HS-27A (cell line): ENCODE measurements around the gene NPB.
A peak's percentile ranks its signal among the peaks of the same experiment; 100 is the strongest.

Experiments
- DNase-seq: peaks from one replicate; pipeline ENCODE4 v3.0.0-alpha.2; 2012; ENCODE audit warnings: low read depth, missing footprints

The NPB gene

DNA sequence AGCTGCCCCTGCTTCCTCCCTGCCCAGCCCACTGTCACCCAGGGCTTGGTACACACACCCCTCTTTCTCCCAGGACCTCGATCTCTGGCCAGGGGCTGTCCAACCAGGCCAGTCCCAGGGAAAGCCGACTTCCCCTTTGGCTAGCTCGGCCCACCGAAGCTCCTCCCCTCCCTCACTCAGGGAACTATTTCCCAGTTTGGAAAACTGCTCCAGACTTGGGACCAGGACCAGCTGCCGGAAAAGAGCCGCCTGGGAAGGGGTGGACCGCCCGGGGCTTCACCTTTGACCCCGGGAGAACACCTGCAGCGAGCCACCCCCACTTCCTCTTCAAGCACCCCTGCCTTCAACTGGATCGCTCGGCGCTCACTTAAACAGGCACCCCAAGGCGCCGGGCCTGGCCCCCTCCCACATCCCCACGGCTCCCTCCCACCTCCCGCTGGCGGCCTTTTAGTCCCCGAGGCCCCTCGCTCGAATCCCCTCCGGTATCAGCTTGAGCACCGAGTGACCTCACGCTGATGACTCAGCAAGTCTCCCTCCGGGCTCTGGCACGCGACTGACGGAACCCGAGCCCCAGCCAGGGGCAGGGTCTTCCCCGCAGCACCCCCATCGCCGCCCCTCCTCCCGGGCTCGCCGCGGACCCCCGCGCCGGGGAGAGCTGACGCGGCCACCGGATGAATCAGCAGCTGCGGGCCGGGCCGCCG, 24.6 kb downstream of the NPB start:
- peak; percentile 27 for DNase-seq

DNA sequence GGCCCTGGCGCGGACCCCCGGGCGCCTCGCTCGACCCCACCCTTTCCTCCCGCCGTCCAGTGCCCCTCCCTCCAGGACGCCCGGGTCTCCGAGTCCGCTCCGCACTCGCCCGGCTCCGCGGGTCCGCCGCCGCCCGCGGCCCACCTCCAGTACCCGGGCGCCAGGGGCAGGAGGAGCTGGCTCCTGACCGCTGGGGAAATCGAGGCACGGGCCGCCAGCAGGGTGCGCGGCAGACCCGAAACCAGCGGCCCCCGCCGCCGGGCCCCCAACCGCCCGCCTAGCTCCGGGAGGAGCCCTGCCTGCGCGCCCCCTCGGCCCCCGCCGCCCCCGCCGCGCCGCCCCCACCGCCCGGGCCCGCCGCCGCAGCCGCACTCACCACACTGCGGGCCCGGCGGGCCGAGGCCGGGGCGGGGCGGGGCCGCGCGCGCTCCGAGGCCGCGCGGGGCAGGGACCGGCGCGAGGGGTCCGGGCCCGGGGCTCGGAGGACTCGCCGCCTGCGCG, 25.2 kb downstream of the NPB start:
- no peak for DNase-seq

- DNase-seq: peak; percentile 41
Observed at GRCh38 chr17:81927653-81928543, 25.9 kb downstream of the NPB start, which contains the start of gene MAFG. Gene MAFG, minus strand, starts transcription at chr17:81927735. Its CDS starts 4,550 bp downstream, at chr17:81923185.

DNA sequence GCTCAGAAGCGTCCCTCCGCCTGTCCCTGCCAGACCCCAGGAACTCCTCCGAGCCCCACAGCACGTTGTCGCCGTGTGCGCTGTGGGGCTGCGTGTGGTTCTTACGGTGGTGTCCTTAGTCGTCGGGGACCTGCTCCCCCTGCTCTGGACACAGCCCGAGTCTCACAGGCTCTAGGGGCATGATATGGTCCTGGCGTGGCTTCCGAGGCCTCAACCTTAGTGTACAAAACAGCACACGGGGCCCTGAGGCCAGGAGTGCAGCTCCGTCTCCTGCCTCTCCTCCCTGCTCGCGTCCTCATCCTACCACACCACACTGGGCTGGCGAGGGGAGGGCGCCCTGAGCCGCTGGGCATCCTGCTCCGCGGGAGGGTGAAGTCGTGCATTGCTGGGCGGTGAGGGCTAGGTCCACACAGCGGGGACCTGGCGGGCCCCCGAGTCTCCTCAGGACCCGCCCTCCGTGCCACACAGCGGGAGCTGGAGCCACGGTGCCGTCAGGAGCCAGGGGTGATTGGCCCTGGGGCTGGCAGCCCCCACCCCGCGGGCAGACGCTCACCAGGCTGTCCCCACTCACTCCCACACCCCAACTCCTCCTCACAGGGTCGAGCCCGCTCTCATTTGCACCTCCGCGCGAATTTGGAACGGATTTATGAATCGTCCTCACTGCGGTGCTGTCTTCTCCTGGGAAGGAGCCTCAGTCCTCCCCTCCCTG, 26.7 kb downstream of the NPB start:
- no peak for DNase-seq

DNA sequence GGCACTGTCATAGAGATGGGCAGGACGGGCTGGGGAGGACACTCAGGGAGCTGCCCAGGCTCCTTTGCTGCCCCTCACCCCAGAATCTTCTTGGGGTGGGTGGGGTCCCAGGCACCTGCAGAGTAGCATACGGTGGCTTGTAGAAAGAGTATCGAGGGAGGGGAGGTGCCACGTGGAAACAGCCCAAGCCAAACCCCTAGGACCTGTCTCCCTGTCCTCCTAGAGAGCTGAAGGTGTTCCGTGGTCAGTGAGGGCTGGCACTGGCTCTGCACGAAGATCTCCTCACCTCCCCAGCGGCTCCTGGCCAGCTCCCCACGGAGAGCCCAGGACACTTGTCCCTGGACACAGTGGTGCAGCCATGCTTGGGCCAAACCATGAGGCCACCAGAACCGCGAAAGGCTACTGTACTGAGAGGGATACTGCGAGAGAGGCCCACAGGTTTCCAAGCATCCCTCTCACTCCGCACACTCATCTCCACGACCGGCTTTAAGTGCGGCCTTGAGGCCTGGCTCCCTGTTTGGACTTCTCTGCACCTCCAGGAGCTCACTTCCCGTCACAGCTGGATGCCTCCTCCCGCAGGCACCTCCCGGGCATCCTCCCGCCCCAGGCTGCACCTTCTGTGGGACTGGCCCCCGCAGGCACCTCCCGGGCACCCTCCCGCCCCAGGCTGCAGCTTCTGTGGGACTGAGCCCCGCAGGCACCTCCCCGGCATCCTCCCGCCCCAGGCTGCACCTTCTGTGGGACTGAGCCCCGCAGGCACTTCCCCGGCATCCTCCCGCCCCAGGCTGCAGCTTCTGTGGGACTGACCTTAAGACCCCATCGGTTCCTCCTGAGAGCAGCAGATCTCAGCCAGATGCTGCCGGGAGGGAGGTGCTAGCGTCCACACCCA, 27.5 kb downstream of the NPB start:
- DNase-seq: no peak

DNA sequence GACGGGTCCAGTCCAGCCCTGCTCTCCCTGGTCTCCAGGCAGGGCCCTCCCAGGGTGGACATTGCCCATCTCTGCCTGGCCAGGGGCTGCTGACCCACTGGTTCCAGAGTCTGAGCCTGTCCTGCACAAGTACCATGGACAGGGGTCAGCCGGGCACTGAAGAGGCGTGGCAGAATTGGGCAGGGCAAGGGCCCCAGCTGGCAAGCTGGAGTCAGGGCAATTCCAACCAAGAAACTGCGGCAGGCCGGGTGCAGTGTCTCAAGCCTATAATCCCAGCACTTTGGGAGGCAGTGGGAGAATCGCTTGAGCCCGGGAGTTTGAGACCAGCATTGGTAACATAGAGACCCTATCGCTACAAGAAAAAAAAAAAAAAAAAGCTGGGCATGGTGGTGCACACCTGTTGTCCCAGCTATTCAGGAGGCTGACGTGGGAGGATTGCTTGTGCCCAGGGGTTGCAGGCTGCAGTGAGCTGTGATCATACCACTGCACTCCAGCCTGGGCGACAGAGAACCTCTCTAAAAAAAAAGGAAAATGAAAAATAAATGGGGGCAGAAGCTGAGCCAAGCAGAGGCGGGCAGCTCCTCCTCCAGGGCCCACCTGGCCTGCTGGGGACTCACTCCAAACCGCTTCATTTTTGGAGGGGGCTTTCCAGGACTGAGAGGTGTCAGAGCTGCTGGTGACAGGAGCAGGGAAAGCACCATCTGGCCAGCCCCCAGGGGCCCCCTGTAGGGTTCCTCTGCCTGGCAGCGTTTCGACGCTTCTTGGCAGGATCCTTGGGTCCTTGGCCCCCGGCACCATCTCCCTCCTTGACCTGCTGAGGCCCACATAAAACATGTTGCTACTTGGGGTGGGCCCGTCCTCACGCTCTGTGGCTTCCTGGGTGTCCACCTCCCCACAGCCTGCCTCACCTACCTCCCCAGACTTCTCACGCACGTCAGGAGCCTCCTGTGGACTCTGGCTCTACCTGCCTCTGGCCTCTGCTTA, 28.4 kb downstream of the NPB start:
- DNase-seq: no peak

DNA sequence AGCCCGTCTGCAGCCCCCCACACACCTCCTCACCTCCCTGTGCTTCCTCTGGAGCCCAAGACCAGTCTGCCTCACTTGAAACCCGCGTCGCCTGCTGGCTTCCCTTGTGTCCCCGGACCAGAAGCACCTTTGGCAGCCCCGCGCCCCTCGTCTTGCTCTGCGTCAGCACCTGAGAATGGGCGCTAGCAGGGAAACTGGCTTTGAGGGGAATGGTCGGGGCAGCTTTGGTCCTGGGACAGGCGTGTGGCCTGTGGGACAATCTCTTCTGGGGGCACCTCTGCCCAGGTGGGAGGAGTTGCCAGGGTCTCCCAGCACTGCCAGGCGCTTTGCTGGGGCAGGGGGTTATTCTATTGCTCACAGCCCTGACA, 29.1 kb downstream of the NPB start:
- DNase-seq: no peak

DNA sequence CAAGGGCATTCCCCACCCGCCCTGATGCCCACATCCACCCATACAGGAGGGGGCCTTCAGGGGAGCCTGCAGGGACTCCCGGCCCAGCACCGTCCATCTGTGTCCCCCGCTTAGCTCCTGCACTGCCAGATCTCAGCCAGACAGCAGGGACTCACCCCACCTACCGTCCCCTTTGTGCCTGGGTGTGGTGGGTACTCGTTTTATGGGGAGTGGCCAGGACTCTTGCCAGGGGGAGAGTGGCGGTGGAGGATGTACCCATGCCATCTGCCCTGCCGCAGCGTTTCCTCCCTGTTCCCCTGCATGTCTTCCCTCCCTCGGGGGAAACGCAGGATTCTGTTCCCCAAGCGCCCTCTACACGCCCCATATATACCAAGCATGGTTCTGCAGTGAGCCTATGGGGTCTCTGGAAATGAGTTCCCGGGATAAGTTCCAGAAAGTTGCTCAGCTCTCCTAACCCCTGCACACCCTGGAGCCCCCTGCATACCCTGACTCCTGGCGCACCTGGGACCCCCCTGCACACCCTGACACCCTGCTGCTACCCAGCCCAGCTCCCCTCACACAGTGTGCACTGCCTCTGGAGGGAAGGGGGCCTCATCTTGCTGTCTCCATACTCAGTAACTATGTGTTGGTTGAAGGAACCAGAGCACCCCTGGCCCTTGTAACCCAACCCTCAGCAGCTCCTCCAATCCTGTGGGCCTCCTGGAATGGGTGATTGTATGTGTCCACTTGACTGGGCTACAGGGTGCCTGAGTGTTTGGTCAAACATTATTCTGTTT, 29.7 kb downstream of the NPB start:
- no peak for DNase-seq

DNA sequence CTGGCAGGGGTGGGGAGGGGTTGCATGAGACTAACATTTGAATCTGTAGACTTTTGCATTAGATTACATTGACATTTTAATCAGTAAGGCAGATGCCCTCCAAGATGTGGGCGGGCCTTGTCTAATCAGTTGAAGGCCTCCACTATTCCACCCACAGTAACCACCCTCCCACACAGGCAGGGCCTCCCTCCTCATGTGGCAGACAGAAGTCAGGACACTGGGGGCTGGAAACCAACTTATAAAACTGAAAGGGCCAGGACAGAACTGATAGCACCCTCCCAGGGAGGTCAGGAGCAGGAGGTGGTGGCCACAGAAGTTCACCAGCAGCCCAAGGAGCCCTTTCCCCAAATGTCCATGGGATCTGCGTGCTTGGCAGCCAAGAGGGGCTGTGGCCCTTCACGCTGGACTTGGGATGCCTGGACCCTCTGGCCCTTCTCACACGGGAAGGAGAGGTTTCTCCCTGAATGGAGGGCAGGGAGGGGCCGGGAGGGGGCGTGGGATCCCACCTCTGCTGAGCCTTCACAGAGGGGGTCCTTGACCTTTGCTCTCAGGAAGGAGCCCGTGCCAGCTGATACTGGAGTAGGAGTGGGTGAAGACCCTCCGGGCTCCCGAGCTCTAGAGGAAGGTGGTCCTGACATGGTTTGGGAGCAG, 30.4 kb downstream of the NPB start:
- no peak for DNase-seq

DNA sequence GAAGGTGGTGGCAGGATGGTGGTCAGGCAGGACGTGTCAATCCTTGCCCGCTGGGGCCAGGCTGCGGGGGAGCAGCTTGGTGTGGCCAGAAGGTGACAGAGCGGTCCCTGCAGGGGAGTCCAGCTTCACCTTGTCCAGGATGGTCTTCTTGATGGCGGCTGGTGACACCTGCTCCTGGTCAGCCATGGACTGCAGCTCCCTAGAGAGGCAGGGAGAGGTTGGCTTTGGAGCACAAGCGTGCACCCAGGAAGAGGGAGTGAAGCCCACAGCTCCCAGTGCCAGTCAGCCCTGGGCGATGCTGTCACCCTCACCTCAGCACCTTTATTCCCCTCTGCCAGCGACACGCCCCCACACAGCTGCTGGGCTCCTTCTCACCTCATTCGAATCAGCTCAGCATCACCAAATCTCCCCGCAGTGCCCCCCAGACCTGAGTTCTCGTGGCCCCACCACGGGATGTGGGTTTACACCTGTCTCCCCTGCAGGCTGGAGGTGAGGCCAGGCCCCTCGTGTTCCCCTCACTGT, 31.2 kb downstream of the NPB start:
- DNase-seq: no peak

DNA sequence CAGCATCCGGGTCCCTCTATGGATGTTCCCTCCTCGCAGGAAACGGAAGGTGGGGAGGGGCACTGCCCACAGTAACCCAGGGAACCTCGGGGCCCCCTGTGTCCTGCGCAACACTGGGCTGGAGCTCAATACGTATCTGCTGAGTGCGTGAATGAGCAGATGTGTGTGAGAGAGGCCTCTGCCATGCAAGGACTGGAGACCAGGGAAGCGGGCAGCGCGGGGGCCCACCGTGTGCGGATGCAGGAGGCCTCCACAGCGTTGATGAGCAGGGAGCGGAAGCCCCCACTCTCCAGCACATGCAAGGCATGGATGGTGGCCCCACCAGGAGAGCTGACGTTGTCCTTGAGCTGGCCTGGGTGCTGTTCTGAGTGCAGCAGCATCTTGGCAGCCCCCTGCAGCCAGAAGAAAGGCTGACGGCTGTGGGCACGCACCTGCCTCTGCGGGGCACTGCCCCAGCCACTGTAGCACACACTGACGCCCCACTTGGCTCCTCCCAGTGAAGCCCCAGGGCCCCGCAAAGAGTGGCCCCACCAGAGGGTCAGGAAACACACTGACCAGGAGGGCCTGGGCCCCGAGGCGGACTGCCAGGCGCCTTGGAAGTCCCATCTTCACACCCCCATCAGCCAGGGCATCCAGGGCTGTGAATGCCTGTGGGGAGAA, 32.2 kb downstream of the NPB start:
- no peak for DNase-seq

GRCh38 chr17:81934850-81935708, 33.0 kb downstream of the NPB start:
- DNase-seq: no peak

- DNase-seq: no peak
Observed at GRCh38 chr17:81935709-81936084, 33.7 kb downstream of the NPB start.

DNA sequence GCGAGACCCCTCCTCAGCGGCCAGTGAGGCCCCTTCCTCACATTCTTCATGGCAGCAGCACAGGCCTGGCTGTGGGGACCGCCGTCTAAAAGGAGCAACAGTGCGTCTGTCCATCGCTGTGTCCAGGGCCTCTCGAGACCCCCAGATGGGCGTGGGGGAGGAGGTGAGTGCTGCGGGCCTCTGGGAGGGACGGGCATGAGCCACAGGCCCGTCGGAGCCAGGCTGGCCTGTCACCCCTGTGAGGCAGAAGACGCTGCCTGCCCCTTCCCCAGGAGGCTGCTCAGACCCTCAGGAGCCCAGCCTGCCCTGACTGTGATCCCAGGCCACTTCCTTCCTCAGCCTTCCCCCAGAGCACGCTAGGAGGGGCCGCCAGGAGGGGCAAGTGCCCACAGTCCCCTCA, 37.2 kb downstream of the NPB start:
- no peak for DNase-seq

DNA sequence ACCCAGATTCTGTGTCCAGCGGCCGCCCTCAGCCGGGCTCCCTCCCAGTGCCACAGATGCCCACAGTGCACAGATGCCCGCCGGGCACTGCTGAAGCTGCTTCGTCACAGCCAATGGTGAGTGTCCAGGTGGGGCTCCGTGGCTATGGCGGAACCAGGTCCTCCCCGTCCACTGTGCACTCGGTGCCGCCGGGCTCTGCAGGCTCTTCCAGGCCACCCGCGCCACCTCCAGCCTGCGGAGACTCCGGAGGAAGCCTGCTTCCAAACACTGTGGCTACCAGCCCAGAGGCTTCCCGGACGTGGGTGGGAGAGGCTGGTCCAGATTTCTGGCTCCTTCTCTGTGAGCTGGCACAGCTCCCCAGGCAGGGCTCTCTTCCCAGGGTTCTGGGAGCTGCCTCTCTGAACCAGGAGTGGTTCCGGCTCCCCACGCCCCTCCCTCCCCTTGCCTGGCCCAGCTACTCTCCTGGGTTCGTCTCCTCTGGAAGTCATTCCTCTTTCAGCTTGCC, 37.9 kb downstream of the NPB start:
- no peak for DNase-seq

GRCh38 chr17:81940538-81941483, 38.8 kb downstream of the NPB start:
- DNase-seq: no peak
